ENCODE data around the gene CD27. TPM values are rescaled to one million over a fixed set of nuclear protein-coding genes. Genes with fewer than 3 reads are reported as not detected.
"Not testable (repeated sequence)": the region's sequence is repeated elsewhere in the genome, so short reads cannot be mapped to it uniquely, and the experiment has no call there.

CD27 gene
- total RNA-seq, 1 donor = 0.18 TPM

- H3K4me3 ChIP-seq (ENCODE audit: low read depth, low read length) = peak within 1 kb of the TSS; percentile 79
- DNase-seq (ENCODE audit: low read depth) = peak; percentile 93
- TF ChIP-seq CTCF (IDR thresholded peaks at IDR 0.05; ENCODE audit: insufficient read depth, low read length) = peak; percentile 43
These were observed 48.9 kb downstream of the CD27 start, which contains the start of gene NCAPD2 for GRCh38 chr12:6493497-6494257. Gene NCAPD2 (plus strand): TSS chr12:6494102. CDS start chr12:6495099, 997 bp downstream.

GRCh38 chr12:6494258-6494743 is 49.5 kb downstream of the CD27 start:
- DNase-seq (ENCODE audit: low read depth) = no peak
- no peak for TF ChIP-seq CTCF (IDR thresholded peaks at IDR 0.05; ENCODE audit: insufficient read depth, low read length)
- H3K4me3 ChIP-seq (ENCODE audit: low read depth, low read length) = peak overlapping the region; percentile 78

- H3K4me3 ChIP-seq (ENCODE audit: low read depth, low read length) = peak overlapping the region; percentile 78
- TF ChIP-seq CTCF (IDR thresholded peaks at IDR 0.05; ENCODE audit: insufficient read depth, low read length) = no peak
- DNase-seq (ENCODE audit: low read depth) = no peak
These were observed 50.2 kb downstream of the CD27 start for GRCh38 chr12:6494968-6495367.

- H3K4me3 ChIP-seq (ENCODE audit: low read depth, low read length); DNase-seq (ENCODE audit: low read depth): not testable (repeated sequence)
These were observed 52.5 kb downstream of the CD27 start for GRCh38 chr12:6497291-6497690.

GRCh38 chr12:6500466-6500865 is 55.7 kb downstream of the CD27 start:
- DNase-seq (ENCODE audit: low read depth) = no peak
- no peak overlapping the region for H3K4me3 ChIP-seq (ENCODE audit: low read depth, low read length)
- TF ChIP-seq CTCF (IDR thresholded peaks at IDR 0.05; ENCODE audit: insufficient read depth, low read length) = no peak

Other genes starting within 250 kb of the CD27 start
- gene CD9, start 244.6 kb upstream of the CD27 start, total RNA-seq (ENCODE audit: low replicate concordance) = 56.2 and 407 TPM in 2 replicates
- gene PLEKHG6, start 134.3 kb upstream of the CD27 start, total RNA-seq (ENCODE audit: low replicate concordance) = not detected in 2 replicates
- gene TNFRSF1A, start 102.9 kb upstream of the CD27 start, total RNA-seq (ENCODE audit: low replicate concordance) = 146 and 207 TPM in 2 replicates
- gene SCNN1A, start 69.4 kb upstream of the CD27 start, total RNA-seq (ENCODE audit: low replicate concordance) = under 0.01 TPM in 1 of 2 replicates, not detected in the other
- gene LTBR, start 60.8 kb upstream of the CD27 start, total RNA-seq (ENCODE audit: low replicate concordance) = 71.8 and 93.7 TPM in 2 replicates
- 8.9 and 19.7 TPM in 2 replicates for gene TAPBPL, start 7.1 kb downstream of the CD27 start, total RNA-seq (ENCODE audit: low replicate concordance)
- 9.0 and 26.6 TPM in 2 replicates for gene VAMP1, start 25.7 kb downstream of the CD27 start, total RNA-seq (ENCODE audit: low replicate concordance)
- 113 and 167 TPM in 2 replicates for gene MRPL51, start 48.3 kb downstream of the CD27 start, total RNA-seq (ENCODE audit: low replicate concordance)
- 43.1 and 45.1 TPM in 2 replicates for gene NCAPD2, start 49.1 kb downstream of the CD27 start, total RNA-seq (ENCODE audit: low replicate concordance)
- gene GAPDH, start 89.6 kb downstream of the CD27 start, total RNA-seq (ENCODE audit: low replicate concordance) = 1,521 and 5,776 TPM in 2 replicates
- gene IFFO1, start 111.1 kb downstream of the CD27 start, total RNA-seq (ENCODE audit: low replicate concordance) = 12.7 and 17.2 TPM in 2 replicates
- 24.0 and 54.6 TPM in 2 replicates for gene NOP2, start 123.3 kb downstream of the CD27 start, total RNA-seq (ENCODE audit: low replicate concordance)
- gene CHD4, start 162.4 kb downstream of the CD27 start, total RNA-seq (ENCODE audit: low replicate concordance) = 161 and 462 TPM in 2 replicates
- gene LPAR5, start 191.0 kb downstream of the CD27 start, total RNA-seq (ENCODE audit: low replicate concordance) = not detected in 2 replicates
- 0.36 and 0.49 TPM in 2 replicates for gene ACRBP, start 202.5 kb downstream of the CD27 start, total RNA-seq (ENCODE audit: low replicate concordance)
- 34.1 and 51.2 TPM in 2 replicates for gene ING4, start 218.2 kb downstream of the CD27 start, total RNA-seq (ENCODE audit: low replicate concordance)
- 17.7 and 29.5 TPM in 2 replicates for gene ZNF384, start 244.4 kb downstream of the CD27 start, total RNA-seq (ENCODE audit: low replicate concordance)